Parathyroid adenoma (tissue), 2 donors: ENCODE measurements around the gene MYZAP.

Experiments used
- H2AFZ ChIP-seq: fragments of 300-600 bp; sonication (generic); one replicate; pipeline ENCODE4 v1.7.0; 2017; ENCODE audit warnings: antibody characterized with exemption, mild to moderate bottlenecking
- H3K27ac ChIP-seq: fragments of 300-600 bp; sonication (generic); one replicate; pipeline ENCODE4 v1.7.0; 2017
- H3K27me3 ChIP-seq: fragments of 300-600 bp; sonication (generic); one replicate; pipeline ENCODE4 v1.7.0; 2017; ENCODE audit warnings: low read length; ENCODE audit not compliant: control insufficient read depth, insufficient read depth
- H3K36me3 ChIP-seq: fragments of 300-600 bp; sonication (generic); one replicate; pipeline ENCODE4 v1.7.0; 2017; ENCODE audit warnings: low read length; ENCODE audit not compliant: control insufficient read depth, insufficient read depth
- H3K4me1 ChIP-seq: fragments of 300-600 bp; sonication (generic); one replicate; pipeline ENCODE4 v1.7.0; 2017; ENCODE audit warnings: control low read depth
- H3K4me2 ChIP-seq: fragments of 300-600 bp; sonication (generic); one replicate; pipeline ENCODE4 v1.7.0; 2017; ENCODE audit warnings: low read length
- H3K4me3 ChIP-seq: fragments of 300-600 bp; sonication (generic); one replicate; pipeline ENCODE4 v1.7.0; 2017; ENCODE audit warnings: low read depth, low read length
- H3K79me2 ChIP-seq: fragments of 300-600 bp; sonication (generic); one replicate; pipeline ENCODE4 v1.7.0; 2017; ENCODE audit warnings: control low read depth
- H3K9ac ChIP-seq: fragments of 300-600 bp; sonication (generic); one replicate; pipeline ENCODE4 v1.7.0; 2017; ENCODE audit warnings: mild to moderate bottlenecking
- H3K9me3 ChIP-seq: fragments of 300-600 bp; sonication (generic); one replicate; pipeline ENCODE4 v1.7.0; 2017; ENCODE audit warnings: low read length; ENCODE audit not compliant: control insufficient read depth
- CTCF ChIP-seq: fragments of 300-600 bp; sonication (generic); IDR thresholded peaks from one replicate; pipeline ENCODE4 v1.7.0; 2017; ENCODE audit warnings: antibody characterized with exemption, mild to moderate bottlenecking
- donor health status: primary hyperparathyroidism.

Gene MYZAP

GRCh38 chr15:57662091-57662744 is 70.5 kb downstream of the MYZAP start:
- no peaks in the 10 kb centered on the region for H3K4me1 ChIP-seq
- no peak overlapping the region for H3K27ac ChIP-seq
- H3K36me3 ChIP-seq = no peaks in the 10 kb centered on the region
- TF ChIP-seq CTCF = no peak
- H3K9me3 ChIP-seq = no peaks in the 10 kb centered on the region
- H3K4me2 ChIP-seq = no peak overlapping the region
- H2AFZ ChIP-seq = no peak overlapping the region
- H3K79me2 ChIP-seq = no peaks in the 10 kb centered on the region
- H3K27me3 ChIP-seq = no peaks in the 10 kb centered on the region
- no peak overlapping the region for H3K4me3 ChIP-seq
- no peak overlapping the region for H3K9ac ChIP-seq

- no peak overlapping the region for H3K27ac ChIP-seq
- H3K9me3 ChIP-seq = no peaks in the 10 kb centered on the region
- TF ChIP-seq CTCF = no peak
- H3K79me2 ChIP-seq = no peaks in the 10 kb centered on the region
- no peak overlapping the region for H3K4me2 ChIP-seq
- no peaks in the 10 kb centered on the region for H3K36me3 ChIP-seq
- no peak overlapping the region for H2AFZ ChIP-seq
- no peak overlapping the region for H3K9ac ChIP-seq
- H3K4me3 ChIP-seq = no peak overlapping the region
- H3K4me1 ChIP-seq = no peaks in the 10 kb centered on the region
- H3K27me3 ChIP-seq = no peaks in the 10 kb centered on the region
Measured at GRCh38 chr15:57662802-57663201, 71.1 kb downstream of the MYZAP start.

- no peak overlapping the region for H3K9ac ChIP-seq
- TF ChIP-seq CTCF = no peak
- H2AFZ ChIP-seq = no peak overlapping the region
- no peaks in the 10 kb centered on the region for H3K4me1 ChIP-seq
- no peak overlapping the region for H3K27ac ChIP-seq
- no peaks in the 10 kb centered on the region for H3K79me2 ChIP-seq
- H3K27me3 ChIP-seq = no peaks in the 10 kb centered on the region
- H3K4me3 ChIP-seq = no peak overlapping the region
- no peaks in the 10 kb centered on the region for H3K9me3 ChIP-seq
- no peaks in the 10 kb centered on the region for H3K36me3 ChIP-seq
- no peak overlapping the region for H3K4me2 ChIP-seq
Measured at GRCh38 chr15:57663262-57663661, 71.6 kb downstream of the MYZAP start.

GRCh38 chr15:57665194-57665593 is 73.5 kb downstream of the MYZAP start:
- TF ChIP-seq CTCF = no peak
- Histone ChIP-seq H3K9ac (no peak overlapping the region), H3K27me3 (no peaks in the 10 kb centered on the region), H3K27ac (no peak overlapping the region), H3K9me3 (no peaks in the 10 kb centered on the region), H2AFZ (no peak overlapping the region), H3K36me3 (no peaks in the 10 kb centered on the region), H3K4me3 (no peak overlapping the region), H3K4me1 (no peaks in the 10 kb centered on the region), H3K79me2 (no peaks in the 10 kb centered on the region), H3K4me2 (no peak overlapping the region)

GRCh38 chr15:57665939-57666338 is 74.2 kb downstream of the MYZAP start:
- H2AFZ ChIP-seq = no peak overlapping the region
- no peak overlapping the region for H3K4me2 ChIP-seq
- H3K79me2 ChIP-seq = no peaks in the 10 kb centered on the region
- no peak for TF ChIP-seq CTCF
- no peak overlapping the region for H3K27ac ChIP-seq
- H3K9me3 ChIP-seq = no peaks in the 10 kb centered on the region
- H3K36me3 ChIP-seq = no peaks in the 10 kb centered on the region
- H3K4me3 ChIP-seq = no peak overlapping the region
- no peaks in the 10 kb centered on the region for H3K4me1 ChIP-seq
- H3K9ac ChIP-seq = no peak overlapping the region
- H3K27me3 ChIP-seq = no peaks in the 10 kb centered on the region
